ENCODE results near the gene ARHGAP15. TPM values are rescaled to one million over a fixed set of nuclear protein-coding genes. Genes with fewer than 3 reads are reported as not detected.

The ARHGAP15 gene
- total RNA-seq, 2 donors from 2014 or later: 0.86 TPM; not detected in 1

GRCh38 chr2:143480601-143481236 lies 351.5 kb downstream of the ARHGAP15 start:
- Histone ChIP-seq H3K27ac (ENCODE audit: low read depth, low read length) (no peak overlapping the region), H3K36me3 (ENCODE audit: control insufficient read depth, insufficient read depth, low read length) (no peaks in the 10 kb centered on the region), H3K9ac (ENCODE audit: extremely low read depth, low read length, poor library complexity, severe bottlenecking) (no peak overlapping the region), H3K9me3 (ENCODE audit: control insufficient read depth, low read length) (no peaks in the 10 kb centered on the region), H3K4me3 (ENCODE audit: low read length) (no peak overlapping the region), H3K27me3 (ENCODE audit: control insufficient read depth, insufficient read depth, low read length, poor library complexity, severe bottlenecking) (no peaks in the 10 kb centered on the region), H3K4me1 (ENCODE audit: control insufficient read depth, insufficient read depth, low read length) (peaks cover 7% of the 10 kb centered on the region)
- Mint-ChIP-seq H3K27ac (no peak overlapping the region), H3K9me3 (no peaks in the 10 kb centered on the region), H3K27me3 (ENCODE audit: insufficient read depth) (peaks cover 47% of the 10 kb centered on the region), H3K36me3 (ENCODE audit: low read depth) (no peaks in the 10 kb centered on the region), H3K4me3 (no peak overlapping the region), H3K4me1 (peaks cover 20% of the 10 kb centered on the region)
- no peak for TF ChIP-seq CTCF (conservative IDR thresholded peaks at IDR 0.05)
- DNase-seq: no peak
- 64 to 70% methylated on average over 2 of the region's 2 CpGs for WGBS, 2 experiments (ENCODE audit: insufficient coverage in 1 of 2, insufficient read length in 1 of 2)

DNA sequence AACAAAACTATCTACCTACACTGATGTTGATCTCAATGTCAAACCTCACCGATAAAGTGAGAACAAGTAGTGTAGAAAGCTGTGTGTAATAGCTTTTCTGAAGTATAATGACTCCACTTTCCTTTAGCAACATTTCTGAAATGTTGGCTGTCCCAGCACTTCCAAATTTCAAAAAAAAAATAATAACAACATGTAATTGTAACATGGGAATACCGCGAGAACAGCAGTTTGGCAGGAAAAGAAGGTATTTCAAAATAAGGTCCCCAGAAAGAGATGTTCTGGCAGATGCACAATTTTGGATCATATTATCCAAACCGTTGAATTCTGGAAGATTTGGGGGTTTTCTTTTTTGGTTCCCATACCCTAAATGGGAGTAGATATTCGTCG lies 352.0 kb downstream of the ARHGAP15 start:
- Mint-ChIP-seq H3K4me1 (peaks cover 20% of the 10 kb centered on the region), H3K4me3 (no peak overlapping the region), H3K9me3 (no peaks in the 10 kb centered on the region), H3K36me3 (ENCODE audit: low read depth) (no peaks in the 10 kb centered on the region), H3K27ac (no peak overlapping the region), H3K27me3 (ENCODE audit: insufficient read depth) (peaks cover 48% of the 10 kb centered on the region)
- no peak overlapping the region for H3K27ac ChIP-seq (ENCODE audit: low read depth, low read length)
- no peak for TF ChIP-seq CTCF (conservative IDR thresholded peaks at IDR 0.05)
- H3K9me3 ChIP-seq (ENCODE audit: control insufficient read depth, low read length): no peaks in the 10 kb centered on the region
- H3K4me1 ChIP-seq (ENCODE audit: control insufficient read depth, insufficient read depth, low read length): peaks cover 7% of the 10 kb centered on the region
- no peaks in the 10 kb centered on the region for H3K36me3 ChIP-seq (ENCODE audit: control insufficient read depth, insufficient read depth, low read length)
- DNase-seq: no peak
- H3K27me3 ChIP-seq (ENCODE audit: control insufficient read depth, insufficient read depth, low read length, poor library complexity, severe bottlenecking): no peaks in the 10 kb centered on the region
- H3K4me3 ChIP-seq (ENCODE audit: low read length): no peak overlapping the region
- H3K9ac ChIP-seq (ENCODE audit: extremely low read depth, low read length, poor library complexity, severe bottlenecking): no peak overlapping the region
- WGBS, 2 experiments (ENCODE audit: insufficient coverage in 1 of 2, insufficient read length in 1 of 2): 47 to 71% methylated on average over 2 to 6 of the region's 6 CpGs

- peaks cover 7% of the 10 kb centered on the region for H3K4me1 ChIP-seq (ENCODE audit: control insufficient read depth, insufficient read depth, low read length)
- H3K27ac Mint-ChIP-seq: no peak overlapping the region
- H3K27ac ChIP-seq (ENCODE audit: low read depth, low read length): no peak overlapping the region
- H3K4me1 Mint-ChIP-seq: peaks cover 20% of the 10 kb centered on the region
- H3K27me3 Mint-ChIP-seq (ENCODE audit: insufficient read depth): peaks cover 50% of the 10 kb centered on the region
- H3K9ac ChIP-seq (ENCODE audit: extremely low read depth, low read length, poor library complexity, severe bottlenecking): no peak overlapping the region
- no peak overlapping the region for H3K4me3 Mint-ChIP-seq
- no peak for TF ChIP-seq CTCF (conservative IDR thresholded peaks at IDR 0.05)
- H3K36me3 Mint-ChIP-seq (ENCODE audit: low read depth): no peaks in the 10 kb centered on the region
- no peak overlapping the region for H3K4me3 ChIP-seq (ENCODE audit: low read length)
- H3K36me3 ChIP-seq (ENCODE audit: control insufficient read depth, insufficient read depth, low read length): no peaks in the 10 kb centered on the region
- no peak for DNase-seq
- H3K27me3 ChIP-seq (ENCODE audit: control insufficient read depth, insufficient read depth, low read length, poor library complexity, severe bottlenecking): no peaks in the 10 kb centered on the region
- H3K9me3 Mint-ChIP-seq: no peaks in the 10 kb centered on the region
- no peaks in the 10 kb centered on the region for H3K9me3 ChIP-seq (ENCODE audit: control insufficient read depth, low read length)
Measured at GRCh38 chr2:143481733-143482132, 352.5 kb downstream of the ARHGAP15 start.
